ENCODE results near the gene FHL2.

DNA sequence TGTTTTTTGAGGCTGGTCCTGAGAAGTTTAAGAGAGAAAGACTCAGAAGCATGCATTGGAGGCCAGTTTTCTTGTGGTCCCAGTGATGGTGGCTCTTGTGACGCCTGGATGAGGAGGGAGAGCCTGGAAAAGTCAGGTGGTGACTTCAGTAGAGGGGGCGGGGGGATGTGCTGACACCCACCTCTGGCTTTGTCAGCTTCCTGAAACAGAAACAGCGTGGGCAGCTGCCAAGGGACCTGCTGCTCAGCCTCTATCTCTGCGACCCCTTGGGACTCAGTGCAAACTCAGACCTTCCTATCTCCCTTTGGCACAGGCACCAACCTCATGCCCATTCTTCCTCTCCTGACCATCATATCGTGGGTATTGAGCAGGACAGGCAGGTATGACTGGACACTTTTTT is 75.7 kb downstream of the FHL2 start:
- no peak for TF ChIP-seq POLR2A (IDR thresholded peaks at IDR 0.05)
- TF ChIP-seq, protein P1, sequence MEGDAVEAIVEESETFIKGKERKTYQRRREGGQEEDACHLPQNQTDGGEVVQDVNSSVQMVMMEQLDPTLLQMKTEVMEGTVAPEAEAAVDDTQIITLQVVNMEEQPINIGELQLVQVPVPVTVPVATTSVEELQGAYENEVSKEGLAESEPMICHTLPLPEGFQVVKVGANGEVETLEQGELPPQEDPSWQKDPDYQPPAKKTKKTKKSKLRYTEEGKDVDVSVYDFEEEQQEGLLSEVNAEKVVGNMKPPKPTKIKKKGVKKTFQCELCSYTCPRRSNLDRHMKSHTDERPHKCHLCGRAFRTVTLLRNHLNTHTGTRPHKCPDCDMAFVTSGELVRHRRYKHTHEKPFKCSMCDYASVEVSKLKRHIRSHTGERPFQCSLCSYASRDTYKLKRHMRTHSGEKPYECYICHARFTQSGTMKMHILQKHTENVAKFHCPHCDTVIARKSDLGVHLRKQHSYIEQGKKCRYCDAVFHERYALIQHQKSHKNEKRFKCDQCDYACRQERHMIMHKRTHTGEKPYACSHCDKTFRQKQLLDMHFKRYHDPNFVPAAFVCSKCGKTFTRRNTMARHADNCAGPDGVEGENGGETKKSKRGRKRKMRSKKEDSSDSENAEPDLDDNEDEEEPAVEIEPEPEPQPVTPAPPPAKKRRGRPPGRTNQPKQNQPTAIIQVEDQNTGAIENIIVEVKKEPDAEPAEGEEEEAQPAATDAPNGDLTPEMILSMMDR (IDR thresholded peaks at IDR 0.05): no peak
- no peak for TF ChIP-seq POLR2AphosphoS5 (IDR thresholded peaks at IDR 0.05)

All from upper lobe of left lung (tissue), 4 donors.